GM19438 (cell line): ENCODE results near the gene HIC2.
"Not testable (repeated sequence)": the region's sequence is repeated elsewhere in the genome, so short reads cannot be mapped to it uniquely, and the experiment has no call there.

Source experiments
- ATAC-seq: cut with Tn5 transposase; IDR thresholded peaks from one replicate; pipeline ENCODE4 v1.9.1; 2021; ENCODE audit warnings: low read depth; ENCODE audit not compliant: unreplicated experiment

The HIC2 gene

DNA sequence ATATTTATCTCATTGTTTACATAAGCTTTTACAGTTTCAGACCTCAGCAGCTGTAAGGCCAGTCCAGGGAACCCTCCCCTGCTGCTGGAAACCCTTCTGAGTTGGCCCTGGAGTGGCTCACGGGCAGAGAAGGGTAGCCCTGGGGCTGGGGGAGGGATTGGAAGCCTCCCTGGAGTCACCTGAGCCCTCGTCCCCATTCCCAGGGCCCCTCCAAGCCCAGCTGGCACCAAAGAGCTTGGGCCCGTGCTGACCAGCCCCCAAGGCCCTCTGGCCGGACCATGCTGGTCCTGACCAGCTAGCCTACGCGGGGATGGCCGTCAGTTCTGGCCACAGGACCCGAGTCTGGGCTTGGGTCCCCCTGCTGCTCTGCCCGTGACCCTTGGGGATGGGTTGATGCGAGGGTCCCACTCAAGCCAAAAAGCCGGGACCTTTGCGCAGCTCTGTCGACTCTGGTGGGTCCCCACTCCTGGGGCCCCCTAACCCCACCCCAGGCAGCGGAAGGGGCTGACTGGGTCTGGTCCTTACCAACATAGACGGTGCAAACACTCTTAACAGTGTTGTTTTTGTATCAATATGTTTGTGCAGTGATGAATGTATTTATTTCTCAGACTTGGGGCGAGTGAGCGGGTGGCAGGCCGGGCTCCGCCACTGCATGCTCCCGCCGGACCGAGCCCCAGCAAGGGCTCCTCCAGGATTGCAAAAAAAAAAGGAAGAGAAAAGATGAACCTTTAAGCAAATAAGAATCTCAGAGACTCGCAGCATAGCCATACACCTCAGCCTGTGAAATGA, 32.6 kb downstream of the HIC2 start:
- no peak for ATAC-seq

DNA sequence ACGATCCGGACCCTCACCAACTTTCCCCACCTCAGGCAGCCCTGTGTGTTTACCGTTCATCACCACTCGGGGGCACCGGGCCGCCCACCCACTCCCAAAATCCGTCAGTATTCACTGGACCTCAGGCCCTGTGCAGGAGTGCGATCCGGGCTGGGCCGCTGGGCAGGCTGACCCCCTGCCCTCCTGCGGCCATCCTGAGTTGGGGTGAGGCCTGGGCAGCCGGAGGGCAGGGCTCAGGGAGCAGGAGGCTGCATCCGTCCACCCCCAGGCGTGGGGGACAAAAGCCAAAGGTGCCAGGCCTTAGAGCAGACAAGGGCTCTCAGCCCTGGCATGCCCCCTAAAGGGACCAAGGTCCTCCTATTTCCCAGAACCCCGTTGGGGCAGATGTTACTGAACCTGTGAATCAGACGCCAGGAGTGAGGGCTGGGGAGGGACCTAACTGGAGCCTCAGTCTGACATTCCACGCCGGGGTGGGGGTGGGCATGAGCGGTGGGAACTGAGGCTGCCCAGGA, 33.2 kb downstream of the HIC2 start:
- ATAC-seq, result no peak

DNA sequence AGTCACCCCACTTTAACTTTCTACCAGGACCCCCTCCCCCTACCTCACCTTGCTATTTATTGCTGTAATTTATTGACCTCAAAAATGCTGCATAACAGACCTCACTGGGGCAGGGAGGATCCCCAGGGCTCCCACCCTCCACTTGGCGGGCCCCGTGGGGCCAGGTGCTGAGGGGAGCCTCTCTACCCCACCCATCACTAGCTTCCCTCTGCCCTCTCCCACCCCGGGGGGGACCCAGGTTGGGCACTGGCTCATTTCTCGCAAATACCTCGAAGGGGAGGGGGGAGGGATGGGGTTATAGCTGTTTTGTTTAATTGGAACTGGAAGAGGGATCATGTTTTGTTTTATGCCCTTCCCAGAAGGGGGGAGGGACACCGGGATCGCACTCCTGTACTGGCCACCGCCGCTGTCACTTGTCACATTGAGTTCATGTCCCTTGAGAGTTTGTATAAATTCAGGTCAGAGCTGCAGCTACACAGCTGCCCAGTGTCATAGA, 33.7 kb downstream of the HIC2 start:
- no peak for ATAC-seq

DNA sequence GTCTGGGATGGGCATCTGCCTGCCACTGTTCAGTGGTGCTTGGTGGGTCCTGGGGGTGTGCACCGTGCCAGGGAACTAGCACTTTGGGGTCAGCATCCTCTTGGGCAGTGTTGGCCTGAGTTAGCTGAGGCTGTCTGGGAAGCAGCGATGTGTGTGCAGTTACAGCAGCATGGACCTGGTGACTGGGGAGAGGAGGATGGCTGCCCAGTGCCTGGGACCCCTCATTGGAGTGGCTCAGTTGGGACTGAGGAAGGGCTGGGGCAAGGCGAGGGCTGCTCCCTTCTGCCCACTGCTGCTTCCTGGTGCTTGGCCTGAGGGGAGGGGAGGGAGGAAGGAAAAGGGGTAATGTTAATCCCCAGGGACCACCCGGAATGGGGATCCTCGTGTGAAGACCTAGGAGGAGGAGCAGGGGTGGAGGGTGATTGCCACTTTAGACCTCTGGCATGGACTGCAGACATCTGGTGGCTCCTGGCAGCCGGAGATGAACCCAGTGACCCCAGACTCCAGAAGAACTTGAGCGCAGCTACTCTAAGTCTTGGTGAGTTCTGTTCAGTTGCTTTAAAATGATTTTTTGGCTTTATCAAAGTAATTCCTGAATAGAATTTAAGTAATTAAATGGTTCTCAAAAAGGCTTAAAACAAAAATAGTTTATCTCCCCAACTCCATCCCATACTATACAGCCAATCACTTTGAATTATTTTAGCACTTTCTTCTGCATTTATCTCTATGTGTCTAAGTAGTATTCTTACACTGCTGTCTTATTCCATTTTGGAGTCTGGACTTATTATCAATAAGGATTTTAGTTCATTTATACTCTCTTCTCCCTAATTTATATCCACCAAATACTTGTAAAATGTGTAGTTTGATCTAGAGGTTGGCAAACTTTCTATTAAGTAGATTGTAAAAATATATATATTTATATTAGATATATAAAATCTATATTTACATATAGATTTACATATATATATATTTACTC, 34.7 kb downstream of the HIC2 start:
- no peak for ATAC-seq

DNA sequence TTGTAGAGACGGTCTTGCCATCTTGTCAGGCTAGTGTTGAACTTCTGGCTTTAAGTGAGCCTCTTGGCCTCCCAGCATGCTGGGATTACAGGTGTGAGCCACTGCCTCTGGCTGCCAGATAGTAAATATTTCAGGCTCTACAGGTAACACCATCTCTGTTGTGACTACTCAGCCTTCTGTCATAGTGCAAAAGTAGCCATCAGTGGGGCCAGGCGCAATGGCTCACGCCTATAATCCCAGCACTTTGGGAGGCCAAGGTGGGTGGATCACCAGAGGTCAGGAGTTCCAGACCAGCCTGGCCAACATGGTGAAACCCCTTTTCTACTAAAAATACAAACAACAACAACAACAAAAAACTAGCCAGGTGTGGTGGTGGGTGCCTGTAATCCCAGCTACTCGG, 35.5 kb downstream of the HIC2 start:
- not testable (repeated sequence) for ATAC-seq

DNA sequence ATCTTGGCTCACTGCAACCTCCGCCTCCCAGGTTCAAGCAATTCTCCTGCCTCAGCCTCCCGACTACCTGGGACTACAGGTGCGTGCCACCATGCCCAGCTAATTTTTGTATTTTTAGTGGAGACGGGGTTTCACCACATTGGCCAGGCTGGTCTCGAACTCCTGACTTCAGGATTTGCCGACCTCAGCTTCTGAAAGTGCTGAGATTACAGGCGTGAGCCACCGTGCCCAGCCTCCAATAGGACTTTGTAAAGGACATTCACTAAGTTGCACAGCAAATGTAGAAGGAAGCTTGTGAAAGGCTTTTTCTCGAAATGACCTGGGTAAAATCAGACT, 37.8 kb downstream of the HIC2 start:
- not testable (repeated sequence) for ATAC-seq

DNA sequence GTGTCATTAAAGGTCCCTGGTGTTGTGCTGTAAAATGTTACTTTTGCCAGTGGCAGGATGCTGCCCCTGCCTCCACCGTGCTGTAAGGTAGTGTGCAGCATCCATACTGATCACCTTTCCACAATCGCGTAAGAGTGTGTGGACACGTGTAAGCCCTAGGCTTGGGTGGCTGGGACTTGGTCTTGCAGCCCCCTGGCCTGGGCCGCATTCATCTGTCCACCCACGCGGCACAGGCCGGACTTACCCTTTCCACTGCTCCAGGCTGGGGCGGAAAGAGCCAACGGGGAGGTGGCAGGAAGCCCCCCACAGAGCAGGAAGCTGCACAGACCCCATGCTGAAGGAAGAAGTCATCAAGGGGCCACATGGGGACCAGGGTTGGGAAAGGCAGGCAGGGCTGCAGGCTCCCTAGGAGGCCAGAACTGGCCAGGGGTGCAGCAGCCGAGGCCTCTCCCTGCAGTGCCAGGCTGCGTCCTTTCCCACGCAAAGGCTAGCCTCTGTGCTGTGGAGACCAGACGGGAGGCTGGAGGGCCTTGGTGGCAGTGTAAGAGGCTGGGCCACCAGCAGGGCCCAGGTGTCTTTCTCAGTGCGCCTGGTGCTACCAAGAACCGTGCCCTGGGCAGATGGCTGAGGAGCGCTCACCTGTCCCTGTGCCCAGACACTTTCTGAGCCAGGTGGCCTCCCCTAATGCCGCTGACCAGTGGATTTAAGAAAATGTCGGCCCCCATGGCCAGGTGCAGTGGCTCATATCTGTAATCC, 38.3 kb downstream of the HIC2 start:
- ATAC-seq, result no peak

DNA sequence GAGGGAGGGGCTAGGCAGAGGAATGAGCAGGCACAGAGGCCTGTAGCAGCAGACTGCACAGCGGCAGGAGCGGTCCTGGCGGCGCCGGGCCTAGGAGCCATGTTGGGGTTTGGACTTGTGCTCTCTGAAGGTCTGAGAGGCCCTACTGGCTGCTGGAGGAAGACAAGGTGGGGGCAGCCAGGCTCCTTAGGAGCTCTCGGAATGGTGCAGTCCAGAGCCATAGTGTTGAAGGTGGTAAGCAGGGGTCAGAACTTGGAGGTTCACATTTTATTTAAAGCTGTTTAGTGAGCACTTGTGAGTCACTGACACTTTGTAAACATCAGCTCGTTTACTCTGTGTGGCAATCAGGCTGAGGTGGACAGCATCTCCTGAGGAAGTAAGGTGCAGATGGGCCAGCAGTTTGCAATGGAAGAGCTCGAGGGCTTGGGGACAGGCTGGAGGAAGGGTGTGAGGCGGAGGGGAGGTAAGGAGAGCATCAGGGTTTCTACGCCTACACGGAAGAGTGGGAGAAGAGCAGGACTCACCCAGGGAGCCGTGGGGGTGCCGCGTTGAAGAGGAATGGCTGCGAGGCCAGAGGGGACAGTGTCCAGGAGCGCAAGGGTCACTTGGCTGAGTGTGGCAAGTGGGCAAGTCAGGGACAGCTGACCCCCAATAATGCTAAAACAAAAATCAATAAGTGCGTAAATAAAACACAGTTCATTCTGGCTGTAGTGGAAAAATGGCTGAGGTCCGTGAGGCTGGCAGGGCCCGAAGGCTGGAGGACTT, 40.0 kb downstream of the HIC2 start:
- no peak for ATAC-seq

DNA sequence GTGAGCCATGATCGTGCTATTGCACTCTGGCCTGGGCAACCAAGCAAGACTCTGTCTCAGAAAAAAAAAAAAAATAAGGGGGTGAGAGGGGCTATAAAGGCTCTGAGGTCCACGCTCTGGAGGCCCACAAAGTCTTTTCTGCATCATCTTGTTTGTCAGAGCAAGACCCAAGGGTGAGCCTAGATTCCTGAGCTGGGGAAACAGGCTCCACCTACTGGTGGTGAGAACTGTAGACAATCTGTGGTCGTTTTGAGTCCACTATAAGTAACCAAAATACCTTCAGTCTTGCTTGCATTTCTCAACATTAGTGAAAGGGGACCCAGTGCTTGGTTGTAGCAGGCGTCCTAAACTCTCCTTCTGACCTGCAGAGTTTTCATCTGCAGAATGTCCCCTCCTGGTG, 45.5 kb downstream of the HIC2 start:
- ATAC-seq, result not testable (repeated sequence)

DNA sequence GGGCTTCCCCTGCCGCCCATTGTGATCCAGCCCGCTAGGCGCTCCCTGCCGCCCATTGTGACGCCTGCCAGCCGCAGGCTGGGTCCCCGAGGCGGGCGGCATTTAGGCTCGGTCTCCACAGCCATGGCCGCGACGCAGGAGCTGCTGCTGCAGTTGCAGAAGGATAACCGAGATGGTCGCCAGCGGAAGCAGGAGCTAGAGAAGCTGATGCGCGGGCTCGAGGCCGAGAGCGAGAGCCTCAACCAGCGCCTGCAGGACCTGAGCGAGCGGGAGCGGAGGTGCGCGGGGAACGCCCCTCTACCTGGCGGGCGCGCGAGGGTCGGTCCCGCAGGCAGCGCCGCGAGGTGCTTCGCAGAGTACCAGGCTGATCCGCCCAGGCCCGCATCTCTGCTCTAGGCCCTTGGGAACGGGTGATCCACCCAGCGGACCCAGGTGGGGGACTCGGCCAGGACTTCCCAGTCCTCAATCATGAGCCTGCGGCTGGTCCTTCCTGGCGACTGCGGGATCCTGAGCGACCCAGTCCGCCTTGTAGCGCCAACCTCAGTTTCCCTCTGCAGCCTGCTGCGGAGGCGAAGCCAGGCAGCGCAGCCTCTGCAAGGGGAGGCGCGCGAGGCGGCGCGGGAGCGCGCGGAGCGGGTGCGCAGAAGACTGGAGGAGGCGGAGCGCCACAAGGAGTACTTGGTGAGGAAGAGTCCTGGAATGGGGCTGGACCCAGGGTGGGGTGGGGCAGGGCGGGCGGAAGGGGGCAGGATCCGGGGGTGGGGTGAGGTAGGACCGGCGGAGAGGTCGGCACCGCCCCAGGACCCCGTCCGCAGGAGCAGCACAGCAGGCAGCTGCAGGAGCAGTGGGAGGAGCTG, 50.4 kb downstream of the HIC2 start, which contains the start of gene TMEM191C:
Gene TMEM191C, plus strand, starts transcription at position 51 of the 857 bp plus-strand sequence. Its CDS starts 73 bp downstream, at position 124.
- ATAC-seq, result not testable (repeated sequence)

DNA sequence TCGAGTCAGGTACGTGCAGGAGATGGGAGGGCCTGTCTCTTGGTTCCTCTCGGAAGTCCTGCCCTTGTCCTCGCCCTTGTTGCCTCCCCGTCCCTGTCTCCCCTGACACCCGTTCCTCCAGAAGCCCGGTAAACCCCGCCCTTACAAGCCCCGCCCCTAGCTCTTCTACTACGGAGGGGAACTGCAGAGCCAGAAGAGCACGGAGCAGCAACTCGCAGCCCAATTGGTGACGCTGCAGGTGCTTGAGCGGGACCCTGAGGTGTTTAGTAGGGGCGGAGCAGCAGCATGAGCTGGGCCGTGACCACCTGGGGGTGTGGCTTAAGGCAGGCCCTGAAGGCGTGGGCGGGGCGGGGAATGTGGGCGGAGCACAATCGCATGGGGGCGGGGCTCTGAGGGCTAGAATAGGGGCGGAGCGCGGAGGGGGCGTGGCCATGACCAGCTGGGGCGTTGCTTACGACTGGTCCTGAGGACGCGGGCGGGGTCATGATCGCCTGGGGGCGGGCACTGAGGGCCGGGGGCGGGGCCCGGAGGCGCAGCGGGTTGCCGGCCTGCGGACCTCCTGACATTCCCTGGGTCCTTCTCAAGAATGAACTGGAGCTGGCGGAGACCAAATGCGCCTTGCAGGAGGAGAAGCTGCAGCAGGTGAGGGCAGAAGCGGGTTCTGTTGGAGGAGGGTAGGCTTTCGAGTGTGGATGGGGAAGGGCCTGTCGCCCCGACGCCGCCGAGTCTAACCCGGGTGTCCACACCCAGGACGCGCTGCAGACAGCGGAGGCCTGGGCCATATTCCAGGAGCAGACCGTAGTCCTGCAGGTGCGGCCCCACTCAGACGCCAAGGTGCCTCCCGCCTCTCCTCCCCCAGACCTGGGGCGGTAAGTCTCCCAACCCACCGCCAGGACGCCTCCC, 51.3 kb downstream of the HIC2 start:
- ATAC-seq, result peak; percentile 86

DNA sequence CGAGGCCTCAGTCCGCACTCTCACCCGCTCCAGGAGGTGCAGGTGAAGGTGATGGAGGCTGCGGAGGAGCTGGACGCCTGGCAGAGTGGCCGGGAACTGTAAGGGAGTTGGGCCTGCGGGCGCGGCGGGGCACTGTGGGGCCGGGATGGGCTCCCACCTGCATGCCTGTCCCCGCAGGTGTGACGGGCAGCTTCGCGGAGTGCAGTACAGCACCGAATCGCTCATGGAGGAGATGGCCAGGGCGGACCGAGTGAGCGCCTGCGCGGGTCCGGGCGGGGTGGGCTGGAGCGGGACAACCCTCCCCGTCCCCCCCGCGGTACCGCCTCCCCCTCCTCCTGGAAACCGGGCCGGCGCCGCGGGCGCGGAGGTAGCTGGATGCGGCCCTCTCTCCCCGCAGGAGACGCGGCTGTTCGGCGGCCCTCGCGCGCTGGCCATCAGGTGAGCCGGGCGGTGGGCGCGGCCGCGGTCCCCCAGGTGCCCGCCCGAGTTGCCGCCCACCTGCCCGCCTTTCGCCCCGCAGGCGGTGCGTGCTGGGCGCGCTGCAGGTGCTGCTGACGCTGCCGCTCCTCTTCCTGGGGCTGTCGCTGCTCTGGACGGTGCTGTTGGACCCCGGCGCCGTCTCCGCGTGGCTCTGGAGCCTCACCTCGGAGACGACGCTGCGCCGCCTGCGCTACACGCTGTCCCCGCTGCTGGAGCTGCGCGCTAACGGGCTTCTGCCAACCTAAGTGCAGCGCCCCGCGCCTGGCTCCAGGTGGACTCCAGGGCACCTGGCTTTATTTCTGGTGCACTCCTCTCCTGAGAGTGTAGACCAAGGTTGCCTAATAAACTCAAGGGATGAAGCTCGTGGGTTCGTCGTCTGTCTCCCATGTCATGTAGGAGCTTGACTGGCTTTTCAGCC, 52.2 kb downstream of the HIC2 start:
- not testable (repeated sequence) for ATAC-seq

DNA sequence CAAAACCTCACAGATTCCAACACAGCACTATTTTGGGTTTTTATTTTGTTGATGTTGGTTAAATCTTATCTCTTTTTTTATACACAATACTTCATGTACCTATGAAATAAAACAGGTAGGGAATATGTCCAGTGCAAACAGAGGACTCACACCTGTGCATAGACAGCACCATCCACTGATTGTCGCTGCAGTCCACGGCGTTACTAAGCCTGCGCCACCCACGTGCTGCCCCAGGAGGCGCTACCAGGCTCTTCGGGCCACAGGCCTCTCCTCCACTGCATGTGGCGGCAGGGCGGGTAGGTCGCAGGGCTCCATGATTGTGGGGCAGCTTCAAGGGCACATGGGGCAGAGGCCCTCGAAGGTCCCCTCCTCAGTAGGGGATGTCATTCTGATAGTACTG, 55.8 kb downstream of the HIC2 start:
- not testable (repeated sequence) for ATAC-seq

DNA sequence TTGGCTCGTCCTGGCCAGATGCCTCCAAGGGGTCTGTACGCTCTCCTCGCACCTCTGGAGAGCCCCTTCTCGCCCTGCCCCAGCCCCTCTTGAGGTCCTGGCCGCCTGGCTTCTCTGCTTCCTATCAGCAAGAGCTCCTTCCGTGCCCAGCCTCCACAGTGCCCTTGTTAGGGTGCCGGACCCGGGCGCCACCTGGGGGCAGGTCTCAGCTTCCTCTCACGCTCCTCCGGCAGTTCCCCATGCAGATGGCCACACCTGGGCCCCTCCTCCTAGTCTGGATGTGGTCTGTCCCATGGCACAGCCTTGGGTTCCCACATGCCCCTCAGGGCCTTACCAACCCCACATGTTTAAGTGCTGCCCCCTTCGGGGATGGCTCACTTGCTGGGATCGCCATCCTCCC, 56.5 kb downstream of the HIC2 start:
- not testable (repeated sequence) for ATAC-seq

DNA sequence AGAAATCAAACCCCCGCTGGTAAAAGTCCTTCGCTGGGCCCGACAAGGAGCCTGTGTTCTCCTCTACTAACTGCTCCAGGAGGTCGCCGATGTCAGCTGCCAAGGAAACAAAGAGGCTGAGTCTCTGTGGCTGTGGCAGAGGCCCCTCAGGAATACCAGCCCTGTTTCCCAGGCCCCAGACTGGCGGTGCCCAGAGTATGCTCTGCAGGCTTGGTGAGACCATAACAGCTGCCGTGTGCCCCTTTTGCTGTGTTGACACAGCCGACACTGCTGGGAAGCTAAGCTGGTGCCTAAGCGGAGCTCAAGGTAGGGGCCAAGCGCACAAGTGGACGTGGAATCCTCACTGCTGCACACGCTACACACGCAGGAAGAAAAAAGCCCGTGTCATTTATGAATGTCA, 66.9 kb downstream of the HIC2 start:
- ATAC-seq, result not testable (repeated sequence)

DNA sequence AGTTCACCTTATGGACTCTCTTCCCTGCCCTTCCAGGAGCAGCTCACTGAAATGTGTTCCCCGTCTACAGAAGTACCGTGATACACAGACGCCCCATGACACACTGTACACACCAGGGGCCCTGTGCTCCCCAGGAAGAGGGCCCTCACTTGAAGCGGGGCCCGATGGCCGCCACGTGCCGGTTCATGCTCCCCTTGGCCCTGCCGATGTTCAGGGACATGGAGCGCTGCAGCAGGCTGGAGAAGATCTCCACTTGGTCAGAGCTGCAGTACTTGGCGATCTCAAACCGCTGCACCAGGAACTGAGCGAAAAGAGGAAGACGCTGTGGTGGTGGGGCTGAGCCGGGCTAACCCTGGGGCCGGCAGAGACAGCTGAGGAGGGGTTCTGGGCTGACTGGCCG, 70.6 kb downstream of the HIC2 start:
- ATAC-seq, result not testable (repeated sequence)
